22Rv1 (cell line): Measurements from ENCODE around the gene C6.

ENCODE experiments used
- ZFX ChIP-seq: fragments of 450-650 bp; IDR thresholded peaks from 2 replicates; pipeline ENCODE4 v1.6.1; 2017; ENCODE audit warnings: antibody characterized with exemption, borderline replicate concordance
- TF ChIP-seq, protein P1 (sequence below): fragments of 450-650 bp; IDR thresholded peaks from 2 replicates; pipeline ENCODE4 v1.5.1; 2017; ENCODE audit warnings: mild to moderate bottlenecking

DNA sequence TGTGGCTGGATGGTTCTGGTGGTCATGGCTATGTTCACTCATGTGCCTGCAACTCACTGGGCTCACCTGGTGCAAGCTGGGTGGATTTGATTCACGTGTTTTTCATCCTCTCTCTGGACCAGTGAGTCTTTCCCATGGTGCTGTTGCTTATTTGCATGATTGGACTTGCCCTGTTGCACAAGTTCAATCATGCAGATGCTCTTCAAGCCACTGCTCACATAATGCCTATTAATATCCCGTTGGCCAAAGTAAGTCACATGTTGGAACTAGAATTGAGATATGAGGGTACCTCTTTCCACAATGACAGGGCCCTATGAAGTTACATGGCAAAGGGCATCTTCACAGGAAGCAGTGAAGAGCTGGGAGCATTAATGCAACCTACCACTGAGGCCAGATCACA lies 115.7 kb downstream of the C6 start:
- TF ChIP-seq, protein P1, sequence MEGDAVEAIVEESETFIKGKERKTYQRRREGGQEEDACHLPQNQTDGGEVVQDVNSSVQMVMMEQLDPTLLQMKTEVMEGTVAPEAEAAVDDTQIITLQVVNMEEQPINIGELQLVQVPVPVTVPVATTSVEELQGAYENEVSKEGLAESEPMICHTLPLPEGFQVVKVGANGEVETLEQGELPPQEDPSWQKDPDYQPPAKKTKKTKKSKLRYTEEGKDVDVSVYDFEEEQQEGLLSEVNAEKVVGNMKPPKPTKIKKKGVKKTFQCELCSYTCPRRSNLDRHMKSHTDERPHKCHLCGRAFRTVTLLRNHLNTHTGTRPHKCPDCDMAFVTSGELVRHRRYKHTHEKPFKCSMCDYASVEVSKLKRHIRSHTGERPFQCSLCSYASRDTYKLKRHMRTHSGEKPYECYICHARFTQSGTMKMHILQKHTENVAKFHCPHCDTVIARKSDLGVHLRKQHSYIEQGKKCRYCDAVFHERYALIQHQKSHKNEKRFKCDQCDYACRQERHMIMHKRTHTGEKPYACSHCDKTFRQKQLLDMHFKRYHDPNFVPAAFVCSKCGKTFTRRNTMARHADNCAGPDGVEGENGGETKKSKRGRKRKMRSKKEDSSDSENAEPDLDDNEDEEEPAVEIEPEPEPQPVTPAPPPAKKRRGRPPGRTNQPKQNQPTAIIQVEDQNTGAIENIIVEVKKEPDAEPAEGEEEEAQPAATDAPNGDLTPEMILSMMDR = no peak
- no peak for TF ChIP-seq ZFX
